Measurements from ENCODE around the gene RASAL1.
A peak's percentile ranks its signal among the peaks of the same experiment; 100 is the strongest.

RASAL1 gene

GRCh38 chr12:113061061-113061694, 74.4 kb downstream of the RASAL1 start:
- H3K27ac Mint-ChIP-seq = no peak overlapping the region
- peaks cover 23% of the 10 kb centered on the region for H3K27me3 Mint-ChIP-seq (ENCODE audit: low read depth)
- H3K9me3 Mint-ChIP-seq = no peaks in the 10 kb centered on the region
- no peaks in the 10 kb centered on the region for H3K4me1 Mint-ChIP-seq
- no peak overlapping the region for H3K4me3 Mint-ChIP-seq
- TF ChIP-seq CTCF (IDR thresholded peaks at IDR 0.05; ENCODE audit: unreplicated experiment in 3 of 3) = no peak
- no peaks in the 10 kb centered on the region for H3K36me3 Mint-ChIP-seq (ENCODE audit: low read depth)

- Mint-ChIP-seq H3K4me3 (no peak overlapping the region), H3K27me3 (ENCODE audit: low read depth) (peaks cover 30% of the 10 kb centered on the region), H3K36me3 (ENCODE audit: low read depth) (no peaks in the 10 kb centered on the region), H3K9me3 (no peaks in the 10 kb centered on the region), H3K4me1 (no peaks in the 10 kb centered on the region), H3K27ac (no peak overlapping the region)
- TF ChIP-seq CTCF (IDR thresholded peaks at IDR 0.05; ENCODE audit: unreplicated experiment in 3 of 3) = no peak
These were observed 75.1 kb downstream of the RASAL1 start for GRCh38 chr12:113060336-113060960.

- Mint-ChIP-seq H3K27me3 (ENCODE audit: low read depth) (peaks cover 33% of the 10 kb centered on the region), H3K36me3 (ENCODE audit: low read depth) (no peaks in the 10 kb centered on the region), H3K4me1 (no peaks in the 10 kb centered on the region), H3K9me3 (peaks cover 3% of the 10 kb centered on the region), H3K4me3 (no peak overlapping the region), H3K27ac (no peak overlapping the region)
- no peak for TF ChIP-seq CTCF (IDR thresholded peaks at IDR 0.05; ENCODE audit: unreplicated experiment in 3 of 3)
These were observed 76.4 kb downstream of the RASAL1 start for GRCh38 chr12:113059071-113059595.

GRCh38 chr12:113058553-113058952, 77.0 kb downstream of the RASAL1 start:
- TF ChIP-seq CTCF (IDR thresholded peaks at IDR 0.05; ENCODE audit: unreplicated experiment in 3 of 3) = no peak
- Mint-ChIP-seq H3K36me3 (ENCODE audit: low read depth) (no peaks in the 10 kb centered on the region), H3K27ac (no peak overlapping the region), H3K4me3 (peak overlapping the region; percentile 36 to 71 (median 38)), H3K27me3 (ENCODE audit: low read depth) (peaks cover 37% of the 10 kb centered on the region), H3K4me1 (no peaks in the 10 kb centered on the region), H3K9me3 (peaks cover 3% of the 10 kb centered on the region)

- no peak for TF ChIP-seq CTCF (IDR thresholded peaks at IDR 0.05; ENCODE audit: unreplicated experiment in 3 of 3)
- Mint-ChIP-seq H3K27ac (no peak overlapping the region), H3K27me3 (ENCODE audit: low read depth) (peaks cover 44% of the 10 kb centered on the region), H3K9me3 (peaks cover 3% of the 10 kb centered on the region), H3K4me1 (no peaks in the 10 kb centered on the region), H3K36me3 (ENCODE audit: low read depth) (no peaks in the 10 kb centered on the region), H3K4me3 (peak overlapping the region; percentile 55 to 71 (median 55))
These were observed 77.7 kb downstream of the RASAL1 start for GRCh38 chr12:113057565-113058485.
